ENCODE results near the gene FRMPD4. TPM values are rescaled to one million over a fixed set of nuclear protein-coding genes. Genes with fewer than 3 reads are reported as not detected.
A peak's percentile ranks its signal among the peaks of the same experiment; 100 is the strongest.

FRMPD4 gene
- total RNA-seq, 1 donor from 2014 or later, result not detected

- no peak for DNase-seq (ENCODE audit: low spot score)
- Mint-ChIP-seq H3K4me3 (ENCODE audit: low read depth) (no peak overlapping the region), H3K27me3 (ENCODE audit: low read depth) (no peaks in the 10 kb centered on the region), H3K4me1 (ENCODE audit: low read depth) (no peaks in the 10 kb centered on the region), H3K27ac (no peak overlapping the region), H3K36me3 (ENCODE audit: low read depth) (no peaks in the 10 kb centered on the region), H3K9me3 (no peaks in the 10 kb centered on the region)
- intact Hi-C loops (cut with micrococcal nuclease), result no loop called here
These were observed 479.0 kb downstream of the FRMPD4 start for GRCh38 chrX:12617241-12617640.

DNA sequence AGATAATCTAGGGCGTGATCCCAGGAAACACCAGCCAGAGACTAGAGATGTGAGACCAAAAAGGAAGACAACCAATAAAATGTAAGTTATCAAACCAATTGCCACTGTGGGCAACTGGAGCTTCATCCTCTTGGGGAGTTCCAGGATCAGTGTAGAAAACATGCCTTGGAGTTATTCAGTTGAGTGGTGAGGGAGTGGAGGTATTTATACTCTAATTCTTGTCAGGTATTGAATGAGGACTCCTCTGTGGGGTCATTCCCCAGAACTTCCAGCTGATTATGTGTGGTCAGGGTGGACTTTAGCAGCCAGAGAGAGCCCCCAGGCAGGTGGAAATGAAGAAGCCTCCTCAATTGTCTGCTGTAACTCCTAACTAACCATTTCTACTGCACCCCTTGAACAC, 509.0 kb downstream of the FRMPD4 start:
- Mint-ChIP-seq H3K4me3 (ENCODE audit: low read depth) (no peak overlapping the region), H3K36me3 (ENCODE audit: low read depth) (no peaks in the 10 kb centered on the region), H3K4me1 (ENCODE audit: low read depth) (no peaks in the 10 kb centered on the region), H3K9me3 (no peaks in the 10 kb centered on the region), H3K27me3 (ENCODE audit: low read depth) (no peaks in the 10 kb centered on the region), H3K27ac (no peak overlapping the region)
- no peak for DNase-seq (ENCODE audit: low spot score)
- intact Hi-C loops (cut with micrococcal nuclease), result no loop called here

- Mint-ChIP-seq H3K27ac (no peak overlapping the region), H3K27me3 (ENCODE audit: low read depth) (no peaks in the 10 kb centered on the region), H3K36me3 (ENCODE audit: low read depth) (no peaks in the 10 kb centered on the region), H3K9me3 (no peaks in the 10 kb centered on the region), H3K4me1 (ENCODE audit: low read depth) (no peaks in the 10 kb centered on the region), H3K4me3 (ENCODE audit: low read depth) (no peak overlapping the region)
- intact Hi-C loops (cut with micrococcal nuclease), result no loop called here
- no peak for DNase-seq (ENCODE audit: low spot score)
These were observed 510.7 kb downstream of the FRMPD4 start for GRCh38 chrX:12648995-12649394.

DNA sequence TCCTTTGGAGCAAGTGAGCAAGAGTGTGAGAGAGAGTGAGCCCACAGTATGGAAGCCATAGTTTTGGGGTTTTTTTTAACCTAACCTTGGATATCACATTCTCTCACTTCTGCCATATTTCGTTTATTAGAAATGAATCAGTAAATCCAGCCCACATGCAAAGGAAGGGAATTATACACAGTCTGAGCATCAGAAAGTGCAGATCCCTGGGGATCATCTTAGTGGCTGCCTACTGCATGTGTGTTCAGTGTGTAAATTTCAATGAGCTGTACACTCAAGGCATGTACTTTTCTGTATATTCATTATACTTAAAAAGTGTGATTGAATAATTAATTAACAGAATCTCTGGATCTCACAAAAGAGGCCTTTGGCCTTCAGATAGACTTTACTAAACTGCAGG, 519.2 kb downstream of the FRMPD4 start:
- H3K36me3 Mint-ChIP-seq (ENCODE audit: low read depth), result no peaks in the 10 kb centered on the region
- no peak for DNase-seq (ENCODE audit: low spot score)
- H3K9me3 Mint-ChIP-seq, result no peaks in the 10 kb centered on the region
- no peak overlapping the region for H3K4me3 Mint-ChIP-seq (ENCODE audit: low read depth)
- H3K27me3 Mint-ChIP-seq (ENCODE audit: low read depth), result no peaks in the 10 kb centered on the region
- peaks cover 5% of the 10 kb centered on the region for H3K4me1 Mint-ChIP-seq (ENCODE audit: low read depth)
- no peak overlapping the region for H3K27ac Mint-ChIP-seq
- intact Hi-C loops (cut with micrococcal nuclease), result no loop called here

DNA sequence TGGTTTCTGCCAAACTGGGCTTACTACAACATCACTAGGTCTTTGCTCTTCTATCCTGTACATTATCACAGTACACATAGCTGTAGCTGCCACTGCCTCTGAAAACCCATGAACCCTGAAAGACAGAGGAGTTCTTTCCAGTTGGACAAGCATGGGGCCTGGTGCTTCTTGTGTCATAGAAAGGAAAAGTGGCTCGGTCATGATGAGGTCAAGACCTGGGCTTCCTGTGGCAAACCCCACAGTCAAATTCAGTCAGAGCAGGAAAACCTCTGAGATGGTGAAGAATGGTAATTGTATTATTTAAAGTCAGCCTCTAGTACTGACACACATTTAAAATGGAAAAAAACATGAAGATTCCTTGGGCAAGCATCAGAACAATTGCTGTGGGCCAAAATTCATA, 519.6 kb downstream of the FRMPD4 start:
- Mint-ChIP-seq H3K4me3 (ENCODE audit: low read depth) (no peak overlapping the region), H3K9me3 (no peaks in the 10 kb centered on the region), H3K4me1 (ENCODE audit: low read depth) (peaks cover 5% of the 10 kb centered on the region), H3K27me3 (ENCODE audit: low read depth) (no peaks in the 10 kb centered on the region), H3K36me3 (ENCODE audit: low read depth) (no peaks in the 10 kb centered on the region), H3K27ac (no peak overlapping the region)
- no peak for DNase-seq (ENCODE audit: low spot score)
- intact Hi-C loops (cut with micrococcal nuclease), result no loop called here

DNA sequence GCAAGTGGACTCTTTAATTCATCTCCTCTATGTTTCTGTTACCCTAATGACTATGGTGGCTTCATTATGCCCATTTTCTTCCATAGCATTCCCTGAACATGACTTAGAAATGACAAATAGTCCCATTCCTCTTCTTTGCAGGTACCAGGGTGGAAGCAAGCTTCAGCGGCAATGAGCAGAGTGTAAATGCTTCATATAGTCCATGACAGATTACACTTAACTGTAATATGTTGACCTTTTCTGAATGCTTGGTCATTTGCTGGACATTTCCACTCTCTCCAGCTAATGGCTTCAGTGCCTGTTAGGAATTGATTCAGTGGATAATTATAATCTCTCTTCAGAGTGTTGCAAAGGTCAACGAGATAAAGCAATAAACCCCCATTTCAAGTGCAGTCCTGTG, 523.2 kb downstream of the FRMPD4 start:
- no peak overlapping the region for H3K27ac Mint-ChIP-seq
- H3K4me3 Mint-ChIP-seq (ENCODE audit: low read depth), result no peak overlapping the region
- H3K9me3 Mint-ChIP-seq, result no peaks in the 10 kb centered on the region
- intact Hi-C loops (cut with micrococcal nuclease), result no loop called here
- H3K4me1 Mint-ChIP-seq (ENCODE audit: low read depth), result peaks cover 5% of the 10 kb centered on the region
- H3K36me3 Mint-ChIP-seq (ENCODE audit: low read depth), result no peaks in the 10 kb centered on the region
- H3K27me3 Mint-ChIP-seq (ENCODE audit: low read depth), result no peaks in the 10 kb centered on the region
- DNase-seq (ENCODE audit: low spot score), result no peak

DNA sequence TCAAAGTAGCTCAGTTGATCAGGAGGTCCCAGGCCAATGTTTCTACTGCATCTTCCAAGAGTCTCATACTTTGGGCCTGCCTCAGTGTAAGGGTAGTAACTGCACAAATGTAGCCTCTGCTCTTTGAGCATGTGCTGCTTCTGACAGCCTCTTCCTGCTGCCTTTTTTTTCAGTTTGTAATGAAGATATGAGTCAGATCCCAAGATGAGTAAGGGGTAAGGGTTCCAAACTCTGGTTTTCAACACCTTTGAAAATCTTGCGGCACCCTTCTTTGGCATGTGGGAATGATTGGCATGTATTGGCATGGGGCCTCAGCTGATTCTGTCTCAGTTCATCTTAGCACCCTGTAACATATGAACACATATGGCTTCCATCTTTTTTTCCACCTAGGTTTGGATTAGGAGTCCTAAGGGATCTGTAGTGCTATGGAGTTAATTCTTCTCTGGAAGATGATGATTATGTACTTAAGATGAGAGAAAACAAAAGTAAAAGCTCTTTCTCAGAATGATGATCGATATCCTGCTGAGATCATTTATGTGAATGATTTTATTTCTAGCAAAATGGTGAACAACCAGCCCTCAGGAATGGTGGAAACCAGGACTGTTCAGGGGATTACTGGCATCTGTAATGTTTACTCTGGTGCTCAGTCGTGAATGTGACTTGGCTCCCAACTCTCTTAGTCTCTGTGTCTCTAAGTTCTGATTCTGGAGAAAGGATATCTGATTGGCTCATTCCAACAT, 534.3 kb downstream of the FRMPD4 start:
- H3K27me3 Mint-ChIP-seq (ENCODE audit: low read depth), result no peaks in the 10 kb centered on the region
- no peaks in the 10 kb centered on the region for H3K36me3 Mint-ChIP-seq (ENCODE audit: low read depth)
- H3K4me1 Mint-ChIP-seq (ENCODE audit: low read depth), result peaks cover 12% of the 10 kb centered on the region
- no peak for DNase-seq (ENCODE audit: low spot score)
- intact Hi-C loops (cut with micrococcal nuclease), result no loop called here
- H3K4me3 Mint-ChIP-seq (ENCODE audit: low read depth), result no peak overlapping the region
- H3K27ac Mint-ChIP-seq, result peak overlapping the region; percentile 64
- H3K9me3 Mint-ChIP-seq, result no peaks in the 10 kb centered on the region

DNA sequence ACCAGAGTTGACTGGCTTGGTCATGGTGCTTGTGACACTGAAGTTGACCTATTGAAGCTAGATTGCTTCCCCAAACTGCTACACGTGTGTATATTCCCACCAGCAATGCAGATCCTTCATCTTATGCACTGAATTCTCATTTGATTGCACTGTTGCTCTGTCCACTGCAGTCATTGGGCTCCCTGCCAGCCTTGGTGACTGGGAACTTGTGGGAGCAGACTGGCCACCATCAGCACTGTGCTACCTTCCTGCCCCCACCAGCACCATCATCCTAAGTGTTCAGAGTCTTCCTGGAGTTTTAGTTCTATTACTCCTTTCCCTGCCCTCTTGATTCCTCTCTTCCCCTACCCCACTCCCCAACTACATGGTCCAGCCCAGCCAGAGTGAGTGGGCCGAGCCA, 535.2 kb downstream of the FRMPD4 start:
- DNase-seq (ENCODE audit: low spot score), result no peak
- no peaks in the 10 kb centered on the region for H3K36me3 Mint-ChIP-seq (ENCODE audit: low read depth)
- intact Hi-C loops (cut with micrococcal nuclease), result no loop called here
- peaks cover 12% of the 10 kb centered on the region for H3K4me1 Mint-ChIP-seq (ENCODE audit: low read depth)
- no peaks in the 10 kb centered on the region for H3K27me3 Mint-ChIP-seq (ENCODE audit: low read depth)
- H3K4me3 Mint-ChIP-seq (ENCODE audit: low read depth), result no peak overlapping the region
- no peaks in the 10 kb centered on the region for H3K9me3 Mint-ChIP-seq
- H3K27ac Mint-ChIP-seq, result no peak overlapping the region

DNA sequence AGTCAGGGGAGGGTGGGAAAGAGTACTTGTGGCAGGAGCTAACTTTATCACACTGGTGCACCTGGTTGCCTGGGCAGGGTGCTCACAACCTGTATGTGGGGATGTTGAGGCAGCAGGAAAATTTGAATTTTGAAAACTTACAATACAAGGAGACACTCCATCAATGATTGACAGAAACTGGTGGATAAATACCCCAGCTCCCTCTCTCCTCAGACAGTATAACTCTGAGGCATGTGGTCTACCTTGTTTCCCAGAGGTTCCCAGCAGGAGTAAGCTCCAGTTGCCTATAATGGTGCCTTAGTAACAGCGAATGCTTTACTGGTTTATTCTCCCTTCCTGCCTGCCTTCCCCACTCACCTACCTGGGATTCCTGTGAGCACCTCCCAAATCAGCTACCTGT, 541.2 kb downstream of the FRMPD4 start:
- peaks cover 1% of the 10 kb centered on the region for H3K27me3 Mint-ChIP-seq (ENCODE audit: low read depth)
- H3K9me3 Mint-ChIP-seq, result no peaks in the 10 kb centered on the region
- intact Hi-C loops (cut with micrococcal nuclease), result no loop called here
- no peaks in the 10 kb centered on the region for H3K4me1 Mint-ChIP-seq (ENCODE audit: low read depth)
- DNase-seq (ENCODE audit: low spot score), result no peak
- no peaks in the 10 kb centered on the region for H3K36me3 Mint-ChIP-seq (ENCODE audit: low read depth)
- no peak overlapping the region for H3K27ac Mint-ChIP-seq
- no peak overlapping the region for H3K4me3 Mint-ChIP-seq (ENCODE audit: low read depth)

GRCh38 chrX:12681047-12681446, 542.8 kb downstream of the FRMPD4 start:
- H3K4me3 Mint-ChIP-seq (ENCODE audit: low read depth), result no peak overlapping the region
- H3K27ac Mint-ChIP-seq, result no peak overlapping the region
- H3K27me3 Mint-ChIP-seq (ENCODE audit: low read depth), result peaks cover 1% of the 10 kb centered on the region
- H3K36me3 Mint-ChIP-seq (ENCODE audit: low read depth), result no peaks in the 10 kb centered on the region
- H3K9me3 Mint-ChIP-seq, result no peaks in the 10 kb centered on the region
- no peak for DNase-seq (ENCODE audit: low spot score)
- no peaks in the 10 kb centered on the region for H3K4me1 Mint-ChIP-seq (ENCODE audit: low read depth)
- intact Hi-C loops (cut with micrococcal nuclease), result no loop called here

DNA sequence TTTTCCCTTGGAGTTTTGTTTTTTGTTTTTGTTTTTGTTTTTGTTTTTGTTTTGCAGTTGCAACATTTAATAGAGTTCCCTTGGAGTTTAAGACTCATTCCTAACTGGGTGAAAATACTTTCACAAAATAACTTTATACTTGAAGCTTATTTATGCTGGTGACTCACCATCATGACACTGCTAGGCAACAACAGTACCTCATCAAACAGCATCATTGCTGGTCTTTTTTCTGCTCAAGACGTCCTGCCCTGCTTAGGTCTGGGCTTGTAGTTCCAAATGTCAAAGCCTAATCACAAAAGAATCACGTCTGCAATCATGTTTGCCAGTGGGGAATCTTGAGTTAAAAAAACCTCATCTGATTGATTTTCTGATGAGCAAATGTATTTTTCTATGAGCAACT, 547.3 kb downstream of the FRMPD4 start:
- no peak overlapping the region for H3K4me3 Mint-ChIP-seq (ENCODE audit: low read depth)
- no peak for DNase-seq (ENCODE audit: low spot score)
- no peaks in the 10 kb centered on the region for H3K4me1 Mint-ChIP-seq (ENCODE audit: low read depth)
- H3K9me3 Mint-ChIP-seq, result no peaks in the 10 kb centered on the region
- H3K27me3 Mint-ChIP-seq (ENCODE audit: low read depth), result peaks cover 5% of the 10 kb centered on the region
- H3K27ac Mint-ChIP-seq, result no peak overlapping the region
- no peaks in the 10 kb centered on the region for H3K36me3 Mint-ChIP-seq (ENCODE audit: low read depth)
- intact Hi-C loops (cut with micrococcal nuclease), result no loop called here

- H3K36me3 Mint-ChIP-seq (ENCODE audit: low read depth), result no peaks in the 10 kb centered on the region
- no peaks in the 10 kb centered on the region for H3K4me1 Mint-ChIP-seq (ENCODE audit: low read depth)
- no peak overlapping the region for H3K4me3 Mint-ChIP-seq (ENCODE audit: low read depth)
- peaks cover 5% of the 10 kb centered on the region for H3K27me3 Mint-ChIP-seq (ENCODE audit: low read depth)
- intact Hi-C loops (cut with micrococcal nuclease), result no loop called here
- no peak overlapping the region for H3K27ac Mint-ChIP-seq
- DNase-seq (ENCODE audit: low spot score), result no peak
- no peaks in the 10 kb centered on the region for H3K9me3 Mint-ChIP-seq
These were observed 548.1 kb downstream of the FRMPD4 start for GRCh38 chrX:12686331-12686730.

- H3K36me3 Mint-ChIP-seq (ENCODE audit: low read depth), result no peaks in the 10 kb centered on the region
- no peak for DNase-seq (ENCODE audit: low spot score)
- H3K27me3 Mint-ChIP-seq (ENCODE audit: low read depth), result peaks cover 3% of the 10 kb centered on the region
- no peak overlapping the region for H3K4me3 Mint-ChIP-seq (ENCODE audit: low read depth)
- no peak overlapping the region for H3K27ac Mint-ChIP-seq
- H3K4me1 Mint-ChIP-seq (ENCODE audit: low read depth), result no peaks in the 10 kb centered on the region
- no peaks in the 10 kb centered on the region for H3K9me3 Mint-ChIP-seq
- intact Hi-C loops (cut with micrococcal nuclease), result no loop called here
These were observed 552.4 kb downstream of the FRMPD4 start for GRCh38 chrX:12690646-12691045.

- Mint-ChIP-seq H3K36me3 (ENCODE audit: low read depth) (no peaks in the 10 kb centered on the region), H3K9me3 (no peaks in the 10 kb centered on the region), H3K27ac (no peak overlapping the region), H3K4me3 (ENCODE audit: low read depth) (no peak overlapping the region), H3K27me3 (ENCODE audit: low read depth) (peaks cover 2% of the 10 kb centered on the region), H3K4me1 (ENCODE audit: low read depth) (no peaks in the 10 kb centered on the region)
- no peak for DNase-seq (ENCODE audit: low spot score)
- intact Hi-C loops (cut with micrococcal nuclease), result no loop called here
These were observed 555.5 kb downstream of the FRMPD4 start for GRCh38 chrX:12693754-12694153.

All from activated T-helper 2 cell treated with anti-CD3 and anti-CD28 coated beads, Interferon-gamma antibody, Interleukin-2, Interleukin-4, amounts not matched to agents 10 μg/mL and 5 μg/mL and 100 μg/mL, durations not matched to agents 14 hours and 24 hours and 36 hours (primary cell).